OCI-LY1 (cell line): ENCODE data around the gene CARS1.

Source experiments
- H2AFZ ChIP-seq: fragments of 200-600 bp; sonication (generic), shearing (Covaris generic); 2 replicates; pipeline ENCODE4 v1.6.0; 2014; ENCODE audit warnings: antibody characterized with exemption, mild to moderate bottlenecking, low read length
- H3F3A ChIP-seq: fragments of 200-600 bp; sonication (generic), shearing (Covaris generic); 2 replicates; pipeline ENCODE4 v1.6.0; 2014; ENCODE audit warnings: mild to moderate bottlenecking, antibody characterized with exemption, low read length, moderate library complexity; ENCODE audit not compliant: insufficient read depth
- H3K27ac ChIP-seq: fragments of 200-600 bp; sonication (generic); 2 replicates; pipeline ENCODE4 v1.5.1; 2014; ENCODE audit warnings: low read length, mixed run types, mild to moderate bottlenecking, low read depth; ENCODE audit not compliant: poor library complexity, severe bottlenecking
- H3K27me3 ChIP-seq: fragments of 200-600 bp; sonication (generic); 2 replicates; pipeline ENCODE4 v1.6.0; 2014; ENCODE audit warnings: antibody characterized with exemption, mild to moderate bottlenecking, low read length, moderate library complexity; ENCODE audit not compliant: insufficient read depth
- H3K36me3 ChIP-seq: fragments of 200-600 bp; sonication (generic); 2 replicates; pipeline ENCODE4 v1.6.1; 2014; ENCODE audit warnings: mild to moderate bottlenecking, antibody characterized with exemption, low read length, moderate library complexity, mixed read lengths; ENCODE audit not compliant: insufficient read depth
- H3K4me1 ChIP-seq: fragments of 200-600 bp; sonication (generic); 2 replicates; pipeline ENCODE4 v1.5.1; 2014; ENCODE audit warnings: mild to moderate bottlenecking, low read length, moderate library complexity; ENCODE audit not compliant: insufficient read depth, severe bottlenecking
- H3K4me2 ChIP-seq: fragments of 200-600 bp; sonication (generic), shearing (Covaris generic); 2 replicates; pipeline ENCODE4 v1.6.1; 2014; ENCODE audit warnings: low read length
- H3K4me3 ChIP-seq: fragments of 200-600 bp; sonication (generic); 2 replicates; pipeline ENCODE4 v1.5.1; 2014; ENCODE audit warnings: low read length, low read depth, mild to moderate bottlenecking, mixed read lengths; ENCODE audit not compliant: poor library complexity, severe bottlenecking
- H3K79me2 ChIP-seq: fragments of 200-600 bp; shearing (Covaris generic); 2 replicates; pipeline ENCODE4 v1.6.1; 2016; ENCODE audit warnings: mixed run types, low read length, mixed read lengths; ENCODE audit not compliant: insufficient read depth
- H3K9ac ChIP-seq: fragments of 200-600 bp; sonication (generic), shearing (Covaris generic); 2 replicates; pipeline ENCODE4 v1.6.1; 2014; ENCODE audit warnings: mild to moderate bottlenecking, low read length, mixed read lengths
- H3K9me2 ChIP-seq: fragments of 200-600 bp; sonication (generic), shearing (Covaris generic); 2 replicates; pipeline ENCODE4 v1.6.1; 2014; ENCODE audit warnings: low read depth, mild to moderate bottlenecking, low read length, mixed read lengths
- H3K9me3 ChIP-seq: fragments of 200-600 bp; shearing (Covaris generic); 2 replicates; pipeline ENCODE4 v1.6.1; 2014; ENCODE audit warnings: low read length, mixed read lengths
- H4K20me1 ChIP-seq: fragments of 200-600 bp; sonication (generic), shearing (Covaris generic); 2 replicates; pipeline ENCODE4 v1.6.0; 2016; ENCODE audit warnings: mild to moderate bottlenecking, low read length; ENCODE audit not compliant: insufficient read depth
- EZH2 ChIP-seq: fragments of 200-600 bp; sonication (generic), shearing (Covaris generic); IDR thresholded peaks from 2 replicates; pipeline ENCODE4 v1.8.0; 2017; ENCODE audit warnings: borderline replicate concordance, mixed run types, mild to moderate bottlenecking, antibody characterized with exemption, low read length, moderate library complexity, mixed read lengths
- TF ChIP-seq, protein P1 (sequence below): fragments of 200-600 bp; sonication (generic), shearing (Covaris generic); IDR thresholded peaks from 2 replicates; pipeline ENCODE4 v1.5.1; 2017; ENCODE audit warnings: mild to moderate bottlenecking, antibody characterized with exemption, low read length, moderate library complexity, mixed read lengths

The CARS1 gene

DNA sequence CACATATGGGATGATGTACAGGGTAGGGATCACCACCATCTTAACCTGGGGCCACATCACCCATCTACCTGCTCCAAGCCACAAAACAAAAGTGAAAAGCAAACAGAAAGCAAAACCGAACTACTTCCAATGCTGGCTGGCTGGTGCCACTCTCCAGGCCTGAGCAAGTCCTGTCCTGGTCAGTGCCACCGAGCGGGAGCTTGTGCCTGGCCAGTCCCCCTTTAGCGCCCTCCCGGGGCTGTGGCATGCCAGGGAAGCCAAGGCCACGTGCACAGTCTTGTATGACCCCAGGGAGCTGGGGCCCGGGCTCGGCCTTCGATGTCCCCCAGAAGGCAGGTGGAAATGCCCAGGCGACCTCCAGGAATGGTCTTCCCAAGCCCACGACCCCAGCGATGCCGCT, 47.2 kb downstream of the CARS1 start:
- no peak overlapping the region for H3K9ac ChIP-seq

DNA sequence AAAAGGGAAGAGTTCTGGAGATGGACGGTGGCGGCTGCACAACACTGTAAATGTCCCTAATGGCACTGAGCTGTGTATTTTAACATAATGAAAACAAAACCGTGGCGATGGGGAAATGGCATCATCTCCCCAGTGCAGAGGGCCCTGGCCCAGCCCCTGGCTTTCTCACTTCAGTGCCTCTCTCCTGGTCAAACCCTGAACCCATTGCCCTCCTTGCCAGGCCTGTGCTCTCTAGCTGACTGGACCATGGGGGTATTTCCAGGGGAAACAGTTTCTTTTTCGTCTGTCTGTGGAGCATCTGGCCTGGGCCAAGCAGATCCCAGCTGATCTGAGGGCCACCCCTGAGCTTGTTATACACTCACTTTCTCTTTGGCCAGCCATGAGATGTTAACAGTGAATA, 47.7 kb downstream of the CARS1 start:
- H3K4me2 ChIP-seq = no peak overlapping the region
- H3K9ac ChIP-seq = no peak overlapping the region
- H3K27me3 ChIP-seq = no peaks in the 10 kb centered on the region
- no peaks in the 10 kb centered on the region for H3K9me2 ChIP-seq
- no peaks in the 10 kb centered on the region for H3F3A ChIP-seq
- H3K79me2 ChIP-seq = no peaks in the 10 kb centered on the region
- H3K4me3 ChIP-seq = no peak overlapping the region
- H3K9me3 ChIP-seq = no peaks in the 10 kb centered on the region
- H2AFZ ChIP-seq = no peak overlapping the region
- no peaks in the 10 kb centered on the region for H3K4me1 ChIP-seq
- H3K27ac ChIP-seq = no peak overlapping the region
- H3K36me3 ChIP-seq = peaks cover 35% of the 10 kb centered on the region
- TF ChIP-seq, protein P1, sequence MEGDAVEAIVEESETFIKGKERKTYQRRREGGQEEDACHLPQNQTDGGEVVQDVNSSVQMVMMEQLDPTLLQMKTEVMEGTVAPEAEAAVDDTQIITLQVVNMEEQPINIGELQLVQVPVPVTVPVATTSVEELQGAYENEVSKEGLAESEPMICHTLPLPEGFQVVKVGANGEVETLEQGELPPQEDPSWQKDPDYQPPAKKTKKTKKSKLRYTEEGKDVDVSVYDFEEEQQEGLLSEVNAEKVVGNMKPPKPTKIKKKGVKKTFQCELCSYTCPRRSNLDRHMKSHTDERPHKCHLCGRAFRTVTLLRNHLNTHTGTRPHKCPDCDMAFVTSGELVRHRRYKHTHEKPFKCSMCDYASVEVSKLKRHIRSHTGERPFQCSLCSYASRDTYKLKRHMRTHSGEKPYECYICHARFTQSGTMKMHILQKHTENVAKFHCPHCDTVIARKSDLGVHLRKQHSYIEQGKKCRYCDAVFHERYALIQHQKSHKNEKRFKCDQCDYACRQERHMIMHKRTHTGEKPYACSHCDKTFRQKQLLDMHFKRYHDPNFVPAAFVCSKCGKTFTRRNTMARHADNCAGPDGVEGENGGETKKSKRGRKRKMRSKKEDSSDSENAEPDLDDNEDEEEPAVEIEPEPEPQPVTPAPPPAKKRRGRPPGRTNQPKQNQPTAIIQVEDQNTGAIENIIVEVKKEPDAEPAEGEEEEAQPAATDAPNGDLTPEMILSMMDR = no peak
- no peak for TF ChIP-seq EZH2
- no peaks in the 10 kb centered on the region for H4K20me1 ChIP-seq

More for the DNA sequence above, 47.2 kb downstream of the CARS1 start:
- Histone ChIP-seq H3K4me1 (no peaks in the 10 kb centered on the region), H3K27ac (no peak overlapping the region), H3K27me3 (no peaks in the 10 kb centered on the region), H3K36me3 (peaks cover 40% of the 10 kb centered on the region), H3K4me2 (no peak overlapping the region), H4K20me1 (no peaks in the 10 kb centered on the region), H3K9me3 (no peaks in the 10 kb centered on the region), H3K9me2 (no peaks in the 10 kb centered on the region), H3K79me2 (no peaks in the 10 kb centered on the region), H3F3A (no peaks in the 10 kb centered on the region), H2AFZ (no peak overlapping the region), H3K4me3 (no peak overlapping the region)
- no peak for TF ChIP-seq EZH2
- TF ChIP-seq, protein P1 = no peak

DNA sequence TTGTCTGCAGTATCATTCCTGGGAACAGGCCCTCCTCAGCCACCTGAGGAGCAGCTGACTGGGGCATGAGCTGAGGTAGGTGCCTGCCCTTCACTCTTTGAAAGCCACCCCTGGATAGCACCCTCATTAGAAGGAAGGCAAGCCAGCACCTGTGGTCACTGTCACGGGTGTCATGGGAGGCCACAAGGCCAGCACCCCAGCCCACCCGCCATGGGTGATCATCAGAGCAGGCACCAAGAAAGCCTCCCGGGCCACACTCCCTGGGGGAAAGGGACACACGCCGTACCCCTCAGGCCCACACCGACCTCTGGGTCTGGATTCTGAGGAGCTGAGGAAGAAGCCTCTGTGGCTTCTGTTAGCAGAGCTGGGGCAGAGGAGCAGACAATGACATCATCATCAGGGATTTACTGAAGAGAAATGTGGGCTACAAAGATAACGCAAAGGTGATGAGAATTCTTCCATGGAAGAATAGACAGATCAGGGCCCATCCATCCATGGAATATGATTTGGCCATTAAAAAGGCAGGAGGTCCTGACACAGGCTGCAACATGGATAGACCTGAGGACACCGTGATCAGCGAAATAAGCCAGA, 48.4 kb downstream of the CARS1 start:
- no peaks in the 10 kb centered on the region for H3K27me3 ChIP-seq
- H3K9ac ChIP-seq = no peak overlapping the region
- no peaks in the 10 kb centered on the region for H3K9me2 ChIP-seq
- no peaks in the 10 kb centered on the region for H3K79me2 ChIP-seq
- no peak overlapping the region for H3K4me2 ChIP-seq
- H3K9me3 ChIP-seq = no peaks in the 10 kb centered on the region
- H3K4me3 ChIP-seq = no peak overlapping the region
- no peak for TF ChIP-seq EZH2
- TF ChIP-seq, protein P1 = no peak
- H3K36me3 ChIP-seq = peaks cover 29% of the 10 kb centered on the region
- H2AFZ ChIP-seq = no peak overlapping the region
- H4K20me1 ChIP-seq = no peaks in the 10 kb centered on the region
- no peaks in the 10 kb centered on the region for H3F3A ChIP-seq
- no peaks in the 10 kb centered on the region for H3K4me1 ChIP-seq
- H3K27ac ChIP-seq = no peak overlapping the region
